ENCODE measurements around the gene CDC27. TPM values are rescaled to one million over a fixed set of nuclear protein-coding genes. Genes with fewer than 3 reads are reported as not detected.

Gene CDC27
- total and polyA plus RNA-seq, 9 donors: 20.5 to 76.8 (median 51.7) TPM

DNA sequence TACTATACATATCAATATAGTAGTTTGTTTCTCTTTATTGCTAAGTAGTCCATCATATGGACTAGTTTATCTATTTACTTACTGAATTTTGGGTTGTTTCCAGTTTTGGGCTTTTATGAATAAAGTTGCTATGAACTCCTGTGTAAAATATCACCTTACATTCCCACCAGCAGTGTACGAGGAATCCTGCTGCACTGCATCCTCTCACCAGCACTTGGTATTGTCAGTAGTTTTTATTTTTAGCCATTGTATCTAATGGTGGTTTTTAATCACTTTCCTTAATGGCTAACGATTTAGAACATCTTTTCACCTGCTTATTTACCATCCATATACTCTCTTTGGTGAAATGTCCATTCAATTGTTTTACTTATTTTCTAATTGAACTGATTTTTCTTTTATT is 24.0 kb downstream of the CDC27 start:
- H3K27me3 ChIP-seq: no peaks in the 10 kb centered on the region

DNA sequence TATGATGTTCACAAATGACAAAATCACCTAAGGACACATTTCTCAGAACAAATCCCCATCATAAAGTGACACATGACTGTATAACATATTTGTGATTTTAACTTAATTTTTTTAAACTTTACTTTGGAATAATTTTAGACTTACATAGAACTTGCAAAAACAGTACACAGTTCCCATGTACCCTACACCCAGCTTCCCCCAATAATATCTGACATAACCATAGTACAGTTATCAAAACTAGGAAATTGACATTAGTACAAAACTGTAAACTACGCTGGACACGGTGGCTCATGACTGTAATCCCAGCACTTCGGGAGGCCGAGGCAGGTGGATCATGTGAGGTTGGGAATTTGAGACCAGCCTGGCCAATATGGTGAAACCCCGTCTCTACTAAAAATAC is 24.8 kb downstream of the CDC27 start:
- no peaks in the 10 kb centered on the region for H3K27me3 ChIP-seq
- H3K4me1 ChIP-seq (ENCODE audit: insufficient read depth): no peaks in the 10 kb centered on the region
- intact Hi-C loops (cut with DNase I): no loop called here
- no peaks in the 10 kb centered on the region for H3K36me3 ChIP-seq
- no peak overlapping the region for H3K4me3 ChIP-seq
- no peak for TF ChIP-seq POLR2A (IDR thresholded peaks at IDR 0.05)
- no peak for TF ChIP-seq CTCF (IDR thresholded peaks at IDR 0.05)
- no peak for TF ChIP-seq EP300 (IDR thresholded peaks at IDR 0.05)
- no peak for DNase-seq
- WGBS, 3 donors: 96% methylated on average over 5 of the region's 5 CpGs
- H3K9me3 ChIP-seq: no peaks in the 10 kb centered on the region
- H3K27ac ChIP-seq: no peak overlapping the region

More for the DNA sequence above, 24.0 kb downstream of the CDC27 start:
- DNase-seq: no peak
- Histone ChIP-seq H3K4me3 (no peak overlapping the region), H3K36me3 (no peaks in the 10 kb centered on the region), H3K27ac (no peak overlapping the region), H3K9me3 (no peaks in the 10 kb centered on the region), H3K4me1 (ENCODE audit: insufficient read depth) (no peaks in the 10 kb centered on the region)
- TF ChIP-seq CTCF (IDR thresholded peaks at IDR 0.05) (no peak), EP300 (IDR thresholded peaks at IDR 0.05) (no peak), POLR2A (IDR thresholded peaks at IDR 0.05) (no peak)
- 82 to 93% (median 88%) methylated on average over 2 of the region's 2 CpGs for WGBS, 3 donors
- intact Hi-C loops (cut with DNase I): no loop called here

DNA sequence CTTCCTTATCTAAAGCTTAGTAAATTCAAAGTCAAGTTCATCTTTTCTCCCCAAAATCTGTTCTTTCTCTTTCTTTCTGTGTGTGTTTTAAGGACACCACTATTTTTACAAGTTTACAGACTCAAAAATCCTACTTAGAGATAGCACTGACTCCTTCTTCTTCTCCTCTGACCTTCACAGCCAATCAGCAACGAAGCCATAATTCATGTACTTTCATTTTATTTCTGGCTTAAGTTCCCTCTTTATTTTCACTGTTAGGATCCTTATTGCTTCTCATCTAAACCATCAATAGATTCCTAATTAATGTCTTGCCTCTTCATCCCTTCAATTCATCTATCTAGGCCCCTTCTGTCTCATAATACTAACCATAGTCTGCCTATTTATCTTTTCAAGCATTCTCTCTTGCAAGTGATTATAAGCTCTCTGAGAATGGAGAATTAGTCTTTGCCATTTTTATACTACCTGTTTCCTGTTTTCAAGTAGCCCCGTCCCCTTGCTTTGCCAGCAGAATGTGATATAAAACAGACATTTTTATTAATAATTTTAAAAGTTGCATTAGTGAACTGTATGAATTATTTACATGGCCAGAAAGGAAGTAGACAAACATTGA is 27.0 kb downstream of the CDC27 start:
- WGBS, 3 donors: 38 to 57% (median 45%) methylated on average over 2 of the region's 2 CpGs
- Histone ChIP-seq H3K4me3 (no peak overlapping the region), H3K27me3 (no peaks in the 10 kb centered on the region), H3K27ac (no peak overlapping the region), H3K36me3 (no peaks in the 10 kb centered on the region), H3K9me3 (no peaks in the 10 kb centered on the region), H3K4me1 (ENCODE audit: insufficient read depth) (no peaks in the 10 kb centered on the region)
- no peak for TF ChIP-seq CTCF (IDR thresholded peaks at IDR 0.05)
- no peak for TF ChIP-seq POLR2A (IDR thresholded peaks at IDR 0.05)
- no peak for TF ChIP-seq EP300 (IDR thresholded peaks at IDR 0.05)
- intact Hi-C loops (cut with DNase I): no loop called here
- DNase-seq: no peak

DNA sequence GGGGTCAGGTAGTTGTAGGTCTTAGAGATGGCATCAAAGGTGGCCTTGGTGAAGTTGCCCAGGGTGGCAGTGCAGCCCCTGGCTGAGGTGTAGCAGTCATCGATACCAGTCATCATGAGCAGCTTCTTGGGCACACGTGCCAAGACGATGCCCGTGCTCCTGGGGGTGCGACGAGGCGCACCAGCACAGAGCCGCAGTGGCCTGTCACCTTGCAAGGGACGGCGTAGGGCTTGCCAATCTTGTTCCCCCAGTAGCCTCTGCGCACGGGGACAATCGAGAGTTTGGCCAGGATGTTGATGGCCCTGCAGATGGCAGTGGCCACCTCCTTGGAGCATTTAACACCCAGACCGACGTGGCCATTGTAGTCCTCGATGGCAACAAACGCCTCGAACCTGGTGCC is 29.8 kb downstream of the CDC27 start:
- no peaks in the 10 kb centered on the region for H3K27me3 ChIP-seq

More for the DNA sequence above, 29.8 kb downstream of the CDC27 start:
- WGBS, 3 donors: 95 to 99% (median 95%) methylated on average over 18 of the region's 18 CpGs
- Histone ChIP-seq H3K9me3 (no peaks in the 10 kb centered on the region), H3K36me3 (no peaks in the 10 kb centered on the region), H3K4me3 (no peak overlapping the region), H3K4me1 (ENCODE audit: insufficient read depth) (no peaks in the 10 kb centered on the region), H3K27ac (no peak overlapping the region)
- intact Hi-C loops (cut with DNase I): no loop called here
- DNase-seq: no peak
- TF ChIP-seq EP300 (IDR thresholded peaks at IDR 0.05) (no peak), POLR2A (IDR thresholded peaks at IDR 0.05) (no peak), CTCF (IDR thresholded peaks at IDR 0.05) (no peak)
